NCI-H2029 (cell line): ENCODE results near the gene ZBTB38.

Experiments
- DNase-seq: peaks from one replicate; lab custom pipeline; 2025; lab: John Stamatoyannopoulos, UW

The ZBTB38 gene

DNA sequence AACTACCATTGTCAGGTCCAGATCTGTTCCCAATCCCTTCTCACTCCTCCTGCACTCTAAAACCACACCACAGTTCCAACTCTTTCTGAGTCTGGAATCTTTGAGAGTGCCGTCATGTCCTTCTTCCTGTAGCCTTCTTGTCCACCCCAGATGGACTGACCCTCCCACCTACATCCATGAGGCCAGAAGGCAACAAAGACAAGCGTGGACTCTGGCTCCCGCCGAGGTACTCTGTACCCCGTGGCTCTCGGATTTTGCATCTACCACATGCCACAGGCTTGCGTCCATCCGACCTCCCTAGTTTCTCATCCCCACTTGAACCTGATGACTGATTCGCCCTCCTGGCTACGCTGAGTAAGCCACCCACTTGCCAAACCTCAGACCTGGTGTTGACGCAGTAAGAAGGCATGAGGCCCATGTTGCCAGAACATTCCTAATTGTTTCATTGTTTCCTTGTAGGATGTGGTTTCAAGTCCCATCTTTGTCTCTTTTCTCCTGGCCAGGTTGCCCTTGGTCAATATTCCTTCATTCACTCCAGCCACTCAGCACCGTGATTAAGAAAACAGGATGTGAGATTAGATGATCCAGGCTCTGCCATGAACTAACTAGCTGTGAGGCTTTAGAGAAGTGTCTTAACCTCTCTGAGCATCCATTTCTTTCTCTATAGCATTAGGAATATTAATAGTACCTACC lies 1.1 kb upstream of the ZBTB38 start:
- no peak for DNase-seq

DNA sequence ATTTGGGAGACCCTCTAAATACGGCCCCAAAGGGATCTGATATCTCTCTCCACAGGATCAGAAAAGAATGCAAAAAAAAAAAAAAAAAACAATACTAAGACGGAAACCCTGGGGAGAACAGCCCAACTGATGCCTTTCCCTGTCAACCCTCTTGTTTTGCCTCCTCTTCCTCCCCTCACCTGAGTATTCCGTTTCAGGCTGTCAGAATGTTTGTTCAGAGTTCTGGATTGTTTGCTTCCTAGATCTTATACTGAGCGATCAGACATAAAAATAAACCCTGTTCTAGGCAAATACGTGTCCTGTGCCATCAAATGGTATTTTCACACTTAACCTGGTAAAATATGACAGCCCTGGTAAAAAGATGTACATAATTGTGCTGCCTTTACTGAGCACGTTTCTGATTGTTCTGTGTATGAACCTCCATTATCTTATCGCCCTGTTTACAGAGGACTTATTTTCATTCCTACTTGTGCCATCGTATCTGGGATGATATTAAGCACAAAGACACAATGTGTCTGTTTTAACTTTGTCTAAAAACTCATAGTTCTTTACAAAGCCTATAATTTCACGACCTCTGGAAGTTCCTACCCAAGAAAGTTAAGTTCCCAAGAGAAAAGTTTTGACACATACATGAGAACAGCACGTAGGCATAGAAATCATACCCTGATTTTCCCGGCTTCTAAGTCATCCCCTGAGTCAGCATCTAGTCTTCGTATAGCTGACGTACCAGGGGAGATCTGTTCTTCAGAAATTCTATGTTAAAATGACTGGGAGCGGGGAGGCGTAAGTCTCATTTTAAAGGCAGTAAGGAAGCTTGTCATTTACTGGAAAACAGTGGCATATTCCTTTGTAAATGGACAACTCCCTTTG lies 856 bp downstream of the ZBTB38 start:
- DNase-seq, result no peak

DNA sequence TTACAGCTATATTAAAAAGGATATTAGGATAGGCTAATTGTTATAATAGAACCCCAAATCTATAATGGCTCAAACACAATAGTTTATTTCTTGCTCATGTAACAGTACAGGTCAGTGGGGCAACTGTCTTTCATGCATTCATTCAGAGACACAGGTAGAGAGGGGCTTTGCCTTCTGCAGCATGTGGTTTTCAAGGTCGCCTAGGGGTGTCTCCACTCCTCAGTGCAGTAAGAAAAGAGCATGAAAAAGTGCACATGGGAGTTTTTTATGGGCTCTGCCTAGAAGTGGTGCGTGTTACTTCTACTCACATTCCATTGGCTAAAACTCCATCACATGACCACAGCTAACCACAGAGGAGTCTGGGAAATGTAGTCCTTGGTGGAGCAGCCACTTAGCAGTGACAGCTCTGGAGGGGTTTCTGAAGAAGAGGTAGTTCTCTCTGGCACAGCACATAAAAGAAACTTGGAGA lies 1.8 kb downstream of the ZBTB38 start:
- DNase-seq, result peak; percentile 41

DNA sequence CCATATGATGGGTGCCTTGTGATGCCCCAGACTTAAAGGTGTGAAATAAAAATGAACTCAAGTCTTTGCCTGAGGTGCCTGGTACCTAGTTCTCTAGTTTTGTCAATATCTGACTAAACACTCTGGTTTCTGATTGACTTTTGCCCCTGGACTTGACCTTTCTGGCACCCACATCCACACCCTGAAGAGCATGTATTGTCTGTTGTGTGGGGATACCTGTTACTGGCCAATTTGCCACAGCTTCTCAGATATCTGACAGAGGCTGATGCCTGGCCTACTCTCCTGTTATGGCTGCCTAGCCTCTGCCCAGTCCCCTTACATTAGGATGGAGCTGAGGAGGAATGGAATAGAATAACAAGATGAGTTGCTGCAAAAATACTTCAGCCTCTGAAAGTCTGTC lies 3.6 kb downstream of the ZBTB38 start:
- no peak for DNase-seq

DNA sequence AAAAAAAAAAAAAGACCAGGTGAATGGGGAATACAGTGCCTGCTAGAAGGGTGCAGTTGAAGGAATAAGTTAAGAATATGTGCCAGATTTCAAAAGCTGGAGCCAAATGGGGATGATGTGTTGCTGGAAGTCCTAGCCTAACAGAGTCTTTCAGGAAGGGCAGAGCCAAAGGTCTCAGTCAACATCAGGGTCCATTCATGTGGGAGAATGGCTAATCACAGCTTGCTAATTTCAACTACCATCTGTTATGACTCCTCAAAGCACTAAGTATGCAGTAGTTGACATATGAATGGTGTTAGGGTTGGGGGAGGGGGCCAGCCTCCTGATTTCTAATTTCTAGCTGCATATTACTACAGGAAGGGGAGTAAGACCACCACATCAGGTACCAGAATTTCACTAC lies 4.4 kb downstream of the ZBTB38 start:
- DNase-seq, result no peak

DNA sequence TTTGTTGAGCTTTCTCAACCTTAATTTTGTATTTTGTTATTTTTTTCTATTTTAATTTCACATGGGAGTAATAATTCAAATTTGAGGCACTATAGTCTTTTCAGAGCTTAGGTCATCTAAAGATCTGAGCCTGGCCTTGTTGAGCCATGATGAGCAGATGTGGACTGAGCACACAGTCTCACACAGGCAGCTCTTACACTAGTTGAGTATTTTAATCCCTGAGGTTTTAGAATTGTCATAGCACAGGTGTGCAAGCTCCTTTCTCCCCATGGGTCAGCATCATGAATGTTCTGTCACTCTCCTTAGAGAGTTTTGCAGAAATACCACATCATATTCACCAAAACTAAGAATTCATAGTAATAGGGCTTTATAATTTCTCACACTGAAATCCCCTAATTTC lies 4.9 kb downstream of the ZBTB38 start:
- DNase-seq, result no peak

DNA sequence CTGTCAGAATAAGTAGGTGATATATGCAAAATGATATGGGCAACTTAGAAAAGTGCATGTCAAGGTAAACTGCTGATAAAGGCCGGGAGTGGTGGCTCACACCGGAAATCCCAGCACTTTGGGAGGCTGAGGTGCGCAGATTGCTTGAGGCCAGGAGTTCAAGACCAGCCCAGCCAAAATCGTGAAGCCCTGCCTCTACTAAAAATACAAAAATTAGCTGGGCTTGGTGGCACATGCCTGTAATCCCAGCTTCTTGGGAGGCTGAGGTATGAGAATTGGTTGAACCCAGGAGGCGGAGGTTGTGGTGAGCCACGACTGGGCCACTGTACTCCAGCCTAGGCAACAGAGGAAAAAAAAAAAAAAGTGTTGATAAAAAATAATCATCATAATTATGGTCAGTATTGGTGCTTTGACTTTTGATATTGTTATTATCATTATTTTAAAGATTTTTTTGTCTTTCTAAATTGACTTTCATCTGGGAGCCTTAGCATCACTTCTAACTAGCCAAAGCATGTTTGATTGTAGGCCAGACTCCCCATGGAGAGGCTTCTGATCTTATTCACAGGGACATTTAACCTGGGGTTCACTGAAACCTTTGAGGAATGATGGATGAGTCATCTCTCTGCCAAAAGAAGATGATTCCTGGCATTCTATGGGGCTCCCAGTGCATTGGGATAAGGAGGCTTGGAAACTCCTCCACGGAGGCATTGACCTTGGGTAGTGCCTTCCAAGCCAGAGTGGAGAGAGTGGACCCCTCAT lies 5.6 kb downstream of the ZBTB38 start:
- DNase-seq, result no peak

DNA sequence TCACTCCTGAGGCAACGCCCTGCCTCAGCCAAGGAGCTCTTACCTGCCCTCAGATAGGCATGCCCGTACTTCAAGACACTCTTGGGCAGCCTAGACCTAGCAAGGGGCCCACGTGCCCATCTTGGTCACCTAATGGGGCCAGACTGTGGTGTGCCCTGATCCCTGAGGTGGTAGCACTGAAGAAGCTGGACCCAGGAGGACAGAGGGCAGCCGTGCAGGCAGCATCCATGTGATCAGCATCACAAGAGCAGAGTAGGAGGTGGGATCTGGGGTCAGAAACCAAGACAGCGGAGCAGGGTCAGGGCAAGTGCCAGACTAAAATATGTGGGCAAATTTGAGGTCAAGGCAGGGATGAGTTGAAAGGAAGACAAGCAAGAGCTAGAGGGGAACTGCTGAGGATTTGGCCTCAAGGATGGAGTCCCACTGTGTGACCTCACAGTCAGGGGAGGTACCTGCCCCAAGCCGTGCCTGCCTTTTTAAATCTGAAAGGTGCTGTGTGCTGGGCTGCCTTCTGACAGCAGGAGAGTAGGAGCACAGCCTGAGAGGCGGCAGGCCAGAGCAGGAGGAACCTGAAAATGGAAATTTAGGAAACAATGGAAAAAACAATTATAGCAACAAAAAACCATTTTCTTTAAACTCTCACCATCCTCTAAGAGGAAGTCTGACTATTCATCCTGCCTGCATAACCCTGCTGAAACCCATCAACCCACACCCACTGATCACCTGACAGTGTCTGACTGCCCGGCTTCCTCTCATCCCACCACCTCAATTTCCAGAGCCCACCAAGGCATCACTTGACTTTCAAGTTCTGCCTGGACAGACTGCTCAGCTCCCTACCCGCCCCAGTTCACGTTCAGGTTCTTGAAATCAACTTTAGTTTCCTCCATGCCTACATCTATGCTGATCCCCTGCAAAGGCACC lies 7.3 kb downstream of the ZBTB38 start:
- DNase-seq, result no peak

DNA sequence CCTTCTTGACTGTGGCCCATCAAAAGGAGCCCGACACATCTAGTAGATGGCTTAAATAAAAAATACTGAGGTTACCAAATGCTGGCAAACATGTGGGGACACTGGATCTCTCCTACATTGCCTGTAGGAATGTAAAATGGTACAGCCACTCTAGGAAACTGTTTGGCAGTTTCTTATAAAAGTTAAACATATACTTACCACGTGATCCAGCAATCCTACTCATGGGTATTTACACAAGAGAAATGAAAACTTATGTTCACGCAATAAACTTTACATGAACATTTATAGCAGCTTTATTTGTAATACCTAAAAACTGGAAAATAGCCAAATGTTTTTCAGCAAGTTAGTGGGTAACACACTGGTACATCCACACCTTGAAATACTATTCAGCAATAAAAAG lies 9.1 kb downstream of the ZBTB38 start:
- no peak for DNase-seq

DNA sequence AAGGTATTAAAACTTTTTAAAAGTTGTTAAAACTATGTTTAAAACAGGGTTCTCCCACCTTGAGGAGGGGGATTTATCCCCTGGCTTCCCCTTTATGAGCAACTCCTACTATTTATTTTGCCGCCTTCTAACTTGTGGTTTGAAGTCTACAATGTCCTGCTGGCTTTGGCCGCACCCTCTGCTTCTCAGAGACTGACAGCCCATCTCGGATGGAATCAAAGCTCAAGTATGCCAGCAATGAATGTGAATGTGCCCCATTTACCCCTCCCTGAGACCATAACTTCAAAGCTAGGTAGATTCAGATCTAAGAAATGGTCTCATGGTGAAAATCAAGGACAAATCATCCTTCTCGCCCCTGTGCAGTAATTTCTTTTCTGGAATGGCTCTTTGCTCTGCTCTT lies 10.3 kb downstream of the ZBTB38 start:
- DNase-seq, result no peak

DNA sequence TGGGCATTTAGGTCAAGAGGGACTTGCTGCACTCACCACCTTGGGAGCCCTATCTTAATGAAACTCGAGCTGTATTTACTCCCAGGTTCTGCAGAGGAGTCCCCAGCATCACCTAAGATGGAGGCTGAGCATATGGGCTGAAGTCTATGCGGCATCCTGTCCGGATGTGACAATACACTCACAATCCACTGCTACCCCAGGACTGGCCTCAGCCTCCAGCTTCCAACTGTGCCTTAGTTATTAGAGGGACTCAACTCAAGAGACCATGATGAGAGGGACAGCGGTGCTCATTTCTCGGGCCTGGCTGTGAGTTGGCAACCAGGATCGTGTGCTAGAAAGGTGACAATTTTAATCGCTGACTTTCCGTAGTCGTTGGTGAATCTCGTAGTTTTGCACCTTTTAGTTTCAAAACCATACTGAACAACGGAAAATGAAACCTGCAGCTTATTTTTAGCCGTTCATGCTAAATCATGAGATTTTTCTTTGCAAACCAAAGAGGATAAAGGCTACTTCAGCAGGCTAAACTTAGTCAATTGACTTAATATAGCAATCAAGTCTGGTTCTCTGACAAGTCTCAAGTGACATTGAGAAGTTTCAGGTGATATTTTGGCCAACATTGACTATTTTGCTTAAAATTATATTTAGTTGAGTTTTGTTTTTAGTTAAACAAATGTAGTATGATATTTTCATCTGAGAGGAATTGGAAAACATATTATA lies 11.1 kb downstream of the ZBTB38 start:
- DNase-seq, result no peak

DNA sequence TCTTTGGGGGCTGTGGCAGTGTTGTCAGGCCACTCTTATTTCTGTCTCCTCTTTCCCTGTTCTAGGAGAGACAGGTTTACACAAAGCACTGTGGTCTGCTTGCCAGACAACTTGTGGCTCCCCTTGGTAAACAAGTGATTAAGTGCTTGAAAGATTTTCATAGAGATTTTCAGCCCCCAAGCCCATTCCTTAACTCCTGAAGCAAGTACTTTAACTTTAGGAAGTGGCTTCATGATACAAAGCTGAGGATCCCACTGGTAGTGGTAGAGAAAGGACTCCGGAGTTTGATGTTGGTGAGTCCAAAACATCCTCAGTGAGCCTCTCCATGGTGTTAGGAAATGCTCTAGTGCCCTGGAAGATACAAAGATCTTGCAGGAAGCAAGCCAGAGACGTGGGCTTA lies 12.0 kb downstream of the ZBTB38 start:
- DNase-seq, result no peak

DNA sequence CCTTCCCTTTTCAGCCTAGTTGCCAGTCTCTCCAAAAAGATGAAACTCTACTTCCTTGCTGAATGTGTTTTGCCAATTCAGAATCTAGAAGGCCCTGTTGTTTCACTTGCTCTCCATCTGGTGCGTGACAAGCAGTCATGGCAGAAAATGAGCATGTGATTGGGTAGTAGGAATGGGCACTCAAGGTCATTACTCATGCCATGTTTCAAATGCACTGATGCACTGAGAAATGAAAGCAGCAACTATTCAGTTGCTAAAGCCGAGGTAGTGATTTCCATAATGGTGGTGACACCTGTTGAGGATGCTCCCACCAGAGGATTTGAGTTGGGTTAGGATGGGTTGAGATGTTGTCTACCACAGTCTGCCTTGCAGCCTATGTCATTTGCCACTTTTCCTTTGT lies 12.7 kb downstream of the ZBTB38 start:
- DNase-seq, result no peak

DNA sequence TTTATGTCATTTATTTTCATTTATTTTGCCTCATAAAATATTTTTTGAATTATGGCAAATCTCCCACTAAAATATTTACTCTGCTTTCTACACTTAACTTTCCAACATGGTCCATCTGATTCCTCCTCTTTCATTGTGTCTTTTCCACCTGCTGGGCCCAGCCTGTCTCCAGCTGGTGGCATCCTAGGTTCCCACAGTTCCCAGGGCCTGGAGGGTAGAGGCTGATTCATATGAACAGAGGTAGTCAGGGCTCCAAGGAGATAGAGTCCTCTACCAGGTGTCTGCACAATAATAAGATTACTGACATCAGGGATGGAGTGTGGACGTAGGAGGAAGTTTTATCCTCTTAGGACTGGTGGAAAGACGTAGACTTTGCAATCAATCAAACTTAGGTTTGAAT lies 14.3 kb downstream of the ZBTB38 start:
- DNase-seq, result no peak

DNA sequence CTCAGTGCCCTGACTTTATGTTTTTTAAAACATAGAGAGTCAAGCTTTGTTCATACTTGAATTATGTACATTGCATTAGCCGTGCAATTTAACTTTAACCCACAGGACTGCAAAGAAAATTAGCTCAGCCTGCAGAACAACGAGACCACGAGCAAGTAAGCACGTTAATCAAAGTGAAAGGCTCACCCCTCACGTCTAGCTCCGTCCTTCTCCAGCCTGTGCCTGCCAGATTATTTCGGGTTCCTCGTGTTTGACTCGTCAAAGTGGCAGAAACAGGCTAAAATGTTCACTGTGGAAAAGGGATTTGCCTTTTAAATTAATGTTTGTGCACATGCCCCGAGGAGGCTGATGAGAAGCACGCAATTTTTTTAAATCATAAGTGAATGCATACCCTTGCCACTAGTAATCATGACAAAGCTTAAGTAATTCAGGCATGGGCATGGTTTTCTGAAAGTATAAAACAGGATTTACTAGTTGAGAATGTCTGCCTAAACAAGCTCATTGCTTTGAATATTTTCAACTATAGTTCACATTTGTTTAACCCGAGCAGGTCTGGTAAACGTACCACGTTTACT lies 15.3 kb downstream of the ZBTB38 start:
- DNase-seq, result no peak

DNA sequence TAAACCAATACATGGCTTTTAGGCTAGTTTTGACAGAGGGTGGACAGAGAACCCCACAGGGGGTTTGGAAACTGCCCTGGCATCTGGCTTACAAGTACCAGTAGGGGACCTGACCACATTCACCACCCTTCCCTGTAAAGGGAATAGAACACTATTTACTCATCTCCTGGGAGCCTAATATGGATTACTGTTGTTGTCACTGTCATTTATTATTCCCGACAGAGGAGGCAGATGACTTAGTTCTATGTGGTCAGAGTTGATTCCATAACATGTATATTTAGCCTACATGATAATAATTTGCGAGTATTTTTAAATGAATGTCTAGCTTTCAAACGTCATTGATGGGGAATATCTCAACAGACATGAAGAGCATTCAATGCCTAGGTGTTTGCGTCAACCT lies 15.9 kb downstream of the ZBTB38 start:
- DNase-seq, result no peak

DNA sequence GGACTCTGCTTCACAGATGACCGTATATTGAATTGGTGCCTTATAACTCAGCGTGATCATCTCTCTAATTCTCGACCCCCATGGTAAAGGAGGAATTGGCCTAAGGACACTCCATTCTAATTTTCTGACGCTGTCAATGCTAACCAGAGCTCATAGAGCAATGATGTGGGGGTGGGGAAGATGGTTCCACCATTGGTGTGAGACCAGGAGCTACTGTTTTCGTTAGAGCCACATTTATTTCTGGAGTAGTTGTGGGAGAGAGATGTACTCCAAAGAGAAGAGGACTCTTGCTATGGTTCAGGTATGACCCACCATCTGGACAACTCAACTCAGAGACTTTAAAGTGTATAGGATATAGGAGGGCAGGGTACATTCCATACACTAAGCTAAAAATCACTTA lies 16.3 kb downstream of the ZBTB38 start:
- no peak for DNase-seq

DNA sequence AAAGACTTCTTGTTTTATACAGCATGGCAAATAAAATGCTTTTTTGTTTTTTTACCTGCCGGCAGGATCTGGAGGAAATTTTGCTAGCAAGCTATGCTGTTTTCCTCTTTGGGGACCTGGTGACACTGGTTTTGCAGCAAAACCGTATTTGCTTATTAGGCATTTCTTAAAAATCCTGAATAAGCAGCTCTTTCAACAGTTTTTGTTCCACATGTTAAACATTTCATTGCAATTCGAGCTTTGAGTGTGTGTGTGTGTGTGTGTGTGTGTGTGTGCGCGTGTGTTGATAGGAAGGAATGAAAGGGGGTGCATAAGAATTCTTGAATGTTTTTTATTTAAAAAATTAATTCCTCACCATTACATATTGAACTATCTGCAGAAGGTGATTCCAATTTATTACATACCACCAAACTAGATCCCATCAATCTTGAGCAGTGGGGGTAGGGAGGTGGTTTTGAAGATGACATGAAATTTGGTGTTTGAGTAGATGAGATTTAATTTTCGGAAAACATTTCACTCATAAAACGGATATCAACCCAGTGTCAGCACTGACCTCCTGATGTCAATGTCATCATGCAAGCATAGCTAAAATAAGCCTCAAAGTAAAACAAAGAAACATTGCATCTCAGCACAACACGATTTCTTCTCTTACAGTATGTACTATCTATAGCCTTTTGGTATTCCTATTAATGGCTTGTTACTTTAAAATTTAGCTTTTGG lies 17.3 kb downstream of the ZBTB38 start:
- DNase-seq, result no peak

DNA sequence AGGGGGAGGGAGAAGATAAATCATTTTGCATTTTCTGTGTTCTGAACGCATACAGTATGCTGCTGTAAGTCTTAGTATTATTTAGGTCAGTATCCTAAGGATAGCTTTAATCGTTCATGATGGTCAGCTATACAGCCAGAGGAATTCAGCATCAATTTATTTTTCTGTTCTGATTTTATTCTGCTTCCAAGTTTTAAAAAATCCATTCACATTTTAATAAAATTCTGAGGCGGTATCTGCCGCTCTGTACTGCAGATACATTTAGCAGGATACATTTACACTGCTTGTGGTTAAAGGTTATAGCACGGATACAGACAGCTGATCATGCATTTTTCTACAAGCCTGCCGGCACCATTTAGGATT lies 17.8 kb downstream of the ZBTB38 start:
- no peak for DNase-seq

DNA sequence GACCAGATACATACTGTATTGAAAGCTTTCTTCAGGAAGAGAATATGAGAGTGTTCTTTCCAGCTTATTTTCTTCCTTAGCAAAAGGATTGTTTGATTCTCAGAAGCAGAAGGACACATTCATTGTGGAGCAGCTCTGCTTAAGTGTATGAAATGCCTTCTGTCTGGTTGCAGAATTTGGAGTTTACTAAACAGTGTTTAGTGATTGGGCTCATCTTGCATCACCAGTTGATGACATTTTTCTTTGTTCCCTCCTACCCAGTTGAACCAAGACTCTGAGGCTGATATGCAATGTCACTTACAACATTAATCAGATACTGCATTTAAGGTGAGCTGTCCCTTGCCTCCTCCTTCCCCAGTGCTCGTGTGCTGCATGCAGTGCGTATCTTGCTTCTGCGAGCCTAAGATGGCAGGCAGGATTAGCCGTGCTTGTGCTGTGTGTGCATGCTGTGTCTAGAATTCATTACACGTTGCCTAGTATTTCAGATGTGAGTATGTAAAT lies 18.4 kb downstream of the ZBTB38 start:
- no peak for DNase-seq
